HG02610 (cell line): ENCODE data around the gene CLSTN2.

Source experiments
- ATAC-seq: cut with Tn5 transposase; IDR thresholded peaks from one replicate; pipeline ENCODE4 v1.9.1; 2021; ENCODE audit warnings: mild to moderate bottlenecking, moderate library complexity; ENCODE audit not compliant: unreplicated experiment

CLSTN2 gene

GRCh38 chr3:140270329-140270728 lies 335.3 kb downstream of the CLSTN2 start:
- no peak for ATAC-seq

- no peak for ATAC-seq
These were observed 338.7 kb downstream of the CLSTN2 start for GRCh38 chr3:140273542-140274195.

GRCh38 chr3:140274429-140274828 lies 339.4 kb downstream of the CLSTN2 start:
- ATAC-seq: no peak

- no peak for ATAC-seq
These were observed 341.7 kb downstream of the CLSTN2 start for GRCh38 chr3:140276703-140277102.

GRCh38 chr3:140277886-140278285 lies 342.9 kb downstream of the CLSTN2 start:
- no peak for ATAC-seq

GRCh38 chr3:140284372-140284771 lies 349.4 kb downstream of the CLSTN2 start:
- no peak for ATAC-seq

GRCh38 chr3:140285380-140285779 lies 350.4 kb downstream of the CLSTN2 start:
- ATAC-seq: no peak

- ATAC-seq: no peak
These were observed 353.6 kb downstream of the CLSTN2 start for GRCh38 chr3:140288595-140288994.

- ATAC-seq: no peak
These were observed 355.1 kb downstream of the CLSTN2 start for GRCh38 chr3:140290105-140290504.

- no peak for ATAC-seq
These were observed 357.2 kb downstream of the CLSTN2 start for GRCh38 chr3:140292170-140292569.

GRCh38 chr3:140292684-140293083 lies 357.7 kb downstream of the CLSTN2 start:
- ATAC-seq: no peak

- no peak for ATAC-seq
These were observed 359.1 kb downstream of the CLSTN2 start for GRCh38 chr3:140294058-140294457.

GRCh38 chr3:140296796-140297352 lies 361.9 kb downstream of the CLSTN2 start:
- ATAC-seq: no peak

- ATAC-seq: no peak
These were observed 363.1 kb downstream of the CLSTN2 start for GRCh38 chr3:140298043-140298442.

GRCh38 chr3:140298569-140299070 lies 363.6 kb downstream of the CLSTN2 start:
- ATAC-seq: no peak

- ATAC-seq: no peak
These were observed 368.9 kb downstream of the CLSTN2 start for GRCh38 chr3:140303875-140304274.

- ATAC-seq: no peak
These were observed 373.6 kb downstream of the CLSTN2 start for GRCh38 chr3:140308535-140308934.

GRCh38 chr3:140311428-140311827 lies 376.4 kb downstream of the CLSTN2 start:
- ATAC-seq: no peak

GRCh38 chr3:140315955-140316354 lies 381.0 kb downstream of the CLSTN2 start:
- no peak for ATAC-seq

GRCh38 chr3:140316466-140316865 lies 381.5 kb downstream of the CLSTN2 start:
- no peak for ATAC-seq

GRCh38 chr3:140316868-140317400 lies 381.9 kb downstream of the CLSTN2 start:
- ATAC-seq: no peak

- no peak for ATAC-seq
These were observed 384.8 kb downstream of the CLSTN2 start for GRCh38 chr3:140319739-140320138.
